DMS79 treated with DMSO at 0.1 percent for 48 hours (cell line): ENCODE data around the gene MALT1.
"Not testable (repeated sequence)": the region's sequence is repeated elsewhere in the genome, so short reads cannot be mapped to it uniquely, and the experiment has no call there.

Experiments used
- DNase-seq: peaks from one replicate; lab custom pipeline; 2025; lab: John Stamatoyannopoulos, UW

Gene MALT1

GRCh38 chr18:58776541-58776940, 105.3 kb downstream of the MALT1 start:
- DNase-seq = not testable (repeated sequence)

GRCh38 chr18:58777471-58777870, 106.2 kb downstream of the MALT1 start:
- no peak for DNase-seq

GRCh38 chr18:58779529-58779928, 108.3 kb downstream of the MALT1 start:
- DNase-seq = no peak

- no peak for DNase-seq
These were observed 108.8 kb downstream of the MALT1 start for GRCh38 chr18:58780045-58780444.

- DNase-seq = peak; percentile 75
These were observed 110.4 kb downstream of the MALT1 start for GRCh38 chr18:58781627-58782194.

- no peak for DNase-seq
These were observed 113.4 kb downstream of the MALT1 start for GRCh38 chr18:58784601-58785137.

- peak; percentile 40 for DNase-seq
These were observed 114.0 kb downstream of the MALT1 start for GRCh38 chr18:58785171-58785805.

- no peak for DNase-seq
These were observed 114.6 kb downstream of the MALT1 start for GRCh38 chr18:58785870-58786269.

GRCh38 chr18:58787536-58788149, 116.4 kb downstream of the MALT1 start:
- DNase-seq = no peak

GRCh38 chr18:58788470-58788869, 117.2 kb downstream of the MALT1 start:
- no peak for DNase-seq

GRCh38 chr18:58788971-58789875, 118.0 kb downstream of the MALT1 start:
- DNase-seq = no peak

GRCh38 chr18:58789876-58790240, 118.6 kb downstream of the MALT1 start:
- DNase-seq = no peak

GRCh38 chr18:58792086-58792485, 120.8 kb downstream of the MALT1 start:
- no peak for DNase-seq

GRCh38 chr18:58793361-58793760, 122.1 kb downstream of the MALT1 start:
- DNase-seq = no peak

GRCh38 chr18:58796220-58796619, 125.0 kb downstream of the MALT1 start:
- DNase-seq = no peak

GRCh38 chr18:58800582-58800981, 129.3 kb downstream of the MALT1 start:
- no peak for DNase-seq

- DNase-seq = no peak
These were observed 131.7 kb downstream of the MALT1 start for GRCh38 chr18:58802959-58803358.

- no peak for DNase-seq
These were observed 132.7 kb downstream of the MALT1 start for GRCh38 chr18:58803978-58804377.
